ENCODE results near the gene CCDC136. TPM values are rescaled to one million over a fixed set of nuclear protein-coding genes. Genes with fewer than 3 reads are reported as not detected.

The CCDC136 gene
- total and polyA plus RNA-seq, 10 donors = 0.77 to 9.8 (median 4.5) TPM

GRCh38 chr7:128790315-128791041 is 1.3 kb upstream of the CCDC136 start:
- Histone ChIP-seq H3K9me3 (no peaks in the 10 kb centered on the region), H3K27me3 (replicated peaks in 1 of 7) (peaks cover 0 to 26% (median 0%) of the 10 kb centered on the region in 7 donors), H3K4me3 (peak overlapping the region; percentile 51 to 85 (median 78)), H3K4me1 (peaks cover 0 to 32% (median 22%) of the 10 kb centered on the region in 6 donors), H3K36me3 (no peaks in the 10 kb centered on the region), H3K27ac (peak overlapping the region in 6 of 8 donors; percentile 29 to 67 (median 59))
- TF ChIP-seq POLR2A (IDR thresholded peaks at IDR 0.05) (no peak), CTCF (IDR thresholded peaks at IDR 0.05 in 8 of 11, conservative IDR thresholded peaks at IDR 0.05 in 3 of 11) (no peak), POLR2AphosphoS5 (IDR thresholded peaks at IDR 0.05) (no peak)
- intact Hi-C loops (cut with DNase I; ENCODE audit: low total_unique reads) = no loop called here
- 14 to 24% (median 16%) methylated on average over 26 to 45 of the region's 45 CpGs for WGBS, 5 donors
- no peak for DNase-seq

GRCh38 chr7:128791972-128792327 is 182 bp downstream of the CCDC136 start:
- peak overlapping the region; percentile 51 to 85 (median 78) for H3K4me3 ChIP-seq
- peaks cover 0 to 32% (median 22%) of the 10 kb centered on the region in 6 donors for H3K4me1 ChIP-seq
- DNase-seq = no peak
- peak overlapping the region in 1 of 8 donors; percentile 63 for H3K27ac ChIP-seq
- peaks cover 0 to 26% (median 0%) of the 10 kb centered on the region in 7 donors for H3K27me3 ChIP-seq (replicated peaks in 1 of 7)
- intact Hi-C loops (cut with DNase I; ENCODE audit: low total_unique reads) = no loop called here
- TF ChIP-seq CTCF (IDR thresholded peaks at IDR 0.05 in 8 of 11, conservative IDR thresholded peaks at IDR 0.05 in 3 of 11) (no peak), POLR2AphosphoS5 (IDR thresholded peaks at IDR 0.05) (no peak), POLR2A (IDR thresholded peaks at IDR 0.05) (no peak)
- WGBS, 5 donors = 35 to 55% (median 48%) methylated on average over 8 to 9 of the region's 9 CpGs
- H3K9me3 ChIP-seq = no peaks in the 10 kb centered on the region
- no peaks in the 10 kb centered on the region for H3K36me3 ChIP-seq

- H3K27me3 ChIP-seq (replicated peaks in 1 of 7) = peaks cover 0 to 26% (median 0%) of the 10 kb centered on the region in 7 donors
- H3K9me3 ChIP-seq = no peaks in the 10 kb centered on the region
- no peaks in the 10 kb centered on the region for H3K36me3 ChIP-seq
- no peak overlapping the region for H3K4me3 ChIP-seq
- peaks cover 0 to 32% (median 22%) of the 10 kb centered on the region in 6 donors for H3K4me1 ChIP-seq
- intact Hi-C loops (cut with DNase I; ENCODE audit: low total_unique reads) = no loop called here
- no peak for DNase-seq
- TF ChIP-seq CTCF (IDR thresholded peaks at IDR 0.05 in 8 of 11, conservative IDR thresholded peaks at IDR 0.05 in 3 of 11) = no peak
- no peak for TF ChIP-seq POLR2AphosphoS5 (IDR thresholded peaks at IDR 0.05)
- TF ChIP-seq POLR2A (IDR thresholded peaks at IDR 0.05) = no peak
- no peak overlapping the region for H3K27ac ChIP-seq
- 48 to 62% (median 55%) methylated on average over 9 to 10 of the region's 10 CpGs for WGBS, 5 donors
Observed at GRCh38 chr7:128792471-128793180, 858 bp downstream of the CCDC136 start.

GRCh38 chr7:128793181-128793547 is 1.4 kb downstream of the CCDC136 start:
- intact Hi-C loops (cut with DNase I; ENCODE audit: low total_unique reads) = no loop called here
- H3K4me1 ChIP-seq = peaks cover 0 to 32% (median 22%) of the 10 kb centered on the region in 6 donors
- peaks cover 0 to 26% (median 0%) of the 10 kb centered on the region in 7 donors for H3K27me3 ChIP-seq (replicated peaks in 1 of 7)
- TF ChIP-seq POLR2A (IDR thresholded peaks at IDR 0.05) = no peak
- no peak for TF ChIP-seq POLR2AphosphoS5 (IDR thresholded peaks at IDR 0.05)
- TF ChIP-seq CTCF (IDR thresholded peaks at IDR 0.05 in 8 of 11, conservative IDR thresholded peaks at IDR 0.05 in 3 of 11) = no peak
- no peaks in the 10 kb centered on the region for H3K36me3 ChIP-seq
- no peak overlapping the region for H3K4me3 ChIP-seq
- H3K9me3 ChIP-seq = no peaks in the 10 kb centered on the region
- H3K27ac ChIP-seq = no peak overlapping the region
- WGBS, 5 donors = 85 to 94% (median 91%) methylated on average over 5 of the region's 5 CpGs
- no peak for DNase-seq
